Measurements from ENCODE around the gene MED27. TPM values are rescaled to one million over a fixed set of nuclear protein-coding genes. Genes with fewer than 3 reads are reported as not detected.

Gene MED27
- total RNA-seq, 1 experiment from 2014 or later: 38.4 TPM

DNA sequence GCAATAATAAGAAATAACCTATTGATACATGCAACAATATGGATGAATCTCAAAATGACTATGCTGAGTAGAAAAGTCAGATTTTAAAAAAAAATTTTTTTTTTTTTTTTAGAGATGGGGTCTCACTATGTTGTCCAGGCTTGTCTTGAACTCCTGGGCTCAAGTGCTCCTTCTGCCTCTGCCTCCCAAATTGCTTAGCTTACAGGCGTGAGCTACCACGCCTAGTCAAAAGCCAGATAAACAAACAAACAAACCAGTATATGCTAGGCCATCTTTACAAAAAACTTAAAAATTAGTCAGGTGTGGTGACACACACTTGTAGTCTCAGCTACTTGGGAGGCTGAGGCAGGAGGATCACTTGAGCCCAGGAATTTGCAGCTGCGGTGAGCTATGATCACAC is 79.0 kb downstream of the MED27 start:
- DNase-seq: no peak
- Histone ChIP-seq H3K36me3 (ENCODE audit: low read depth, low read length) (peaks cover 4% of the 10 kb centered on the region), H3K4me3 (ENCODE audit: low read length) (no peak overlapping the region), H3F3A (ENCODE audit: low read length, unreplicated experiment) (no peaks in the 10 kb centered on the region), H3K9me2 (replicated peaks; ENCODE audit: low read length) (no peaks in the 10 kb centered on the region), H2AFZ (ENCODE audit: low read length) (no peak overlapping the region), H3K9ac (ENCODE audit: low read length) (no peak overlapping the region; the same call in 1 of the 2 replicates), H3K27me3 (ENCODE audit: low read length) (no peaks in the 10 kb centered on the region), H4K20me1 (ENCODE audit: low read length) (no peaks in the 10 kb centered on the region), H3K9me3 (ENCODE audit: low read length) (no peaks in the 10 kb centered on the region), H3K27ac (ENCODE audit: low read length) (peak overlapping the region; percentile 85), H3K4me1 (ENCODE audit: insufficient read depth, low read length) (peaks cover 17% of the 10 kb centered on the region), H3K79me2 (ENCODE audit: low read length) (peaks cover 52% of the 10 kb centered on the region), H3K4me2 (ENCODE audit: low read length) (peak overlapping the region; percentile 37; the same call in 1 of the 2 replicates)
- POLR2A ChIA-PET (ENCODE audit: unreplicated experiment): no interaction called here
- no TSS peak for BruUV-seq (replicated peaks)
- CTCF ChIA-PET: interaction anchor here (0.6 kb wide), 1 partner anchor 18 kb away, joined by 12 read pairs; no protein-coding TSS in a partner anchor
- intact Hi-C loops (cut with micrococcal nuclease): no loop called here
- no peak for ATAC-seq
- TF ChIP-seq EZH2 (IDR thresholded peaks at IDR 0.05; ENCODE audit: low read length, unreplicated experiment): no peak
- no peak for TF ChIP-seq EZH2phosphoT487 (IDR thresholded peaks at IDR 0.05; ENCODE audit: borderline replicate concordance, low read length)
- TF ChIP-seq, protein P1, sequence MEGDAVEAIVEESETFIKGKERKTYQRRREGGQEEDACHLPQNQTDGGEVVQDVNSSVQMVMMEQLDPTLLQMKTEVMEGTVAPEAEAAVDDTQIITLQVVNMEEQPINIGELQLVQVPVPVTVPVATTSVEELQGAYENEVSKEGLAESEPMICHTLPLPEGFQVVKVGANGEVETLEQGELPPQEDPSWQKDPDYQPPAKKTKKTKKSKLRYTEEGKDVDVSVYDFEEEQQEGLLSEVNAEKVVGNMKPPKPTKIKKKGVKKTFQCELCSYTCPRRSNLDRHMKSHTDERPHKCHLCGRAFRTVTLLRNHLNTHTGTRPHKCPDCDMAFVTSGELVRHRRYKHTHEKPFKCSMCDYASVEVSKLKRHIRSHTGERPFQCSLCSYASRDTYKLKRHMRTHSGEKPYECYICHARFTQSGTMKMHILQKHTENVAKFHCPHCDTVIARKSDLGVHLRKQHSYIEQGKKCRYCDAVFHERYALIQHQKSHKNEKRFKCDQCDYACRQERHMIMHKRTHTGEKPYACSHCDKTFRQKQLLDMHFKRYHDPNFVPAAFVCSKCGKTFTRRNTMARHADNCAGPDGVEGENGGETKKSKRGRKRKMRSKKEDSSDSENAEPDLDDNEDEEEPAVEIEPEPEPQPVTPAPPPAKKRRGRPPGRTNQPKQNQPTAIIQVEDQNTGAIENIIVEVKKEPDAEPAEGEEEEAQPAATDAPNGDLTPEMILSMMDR (conservative IDR thresholded peaks at IDR 0.05; ENCODE audit: low read depth, low read length): no peak

DNA sequence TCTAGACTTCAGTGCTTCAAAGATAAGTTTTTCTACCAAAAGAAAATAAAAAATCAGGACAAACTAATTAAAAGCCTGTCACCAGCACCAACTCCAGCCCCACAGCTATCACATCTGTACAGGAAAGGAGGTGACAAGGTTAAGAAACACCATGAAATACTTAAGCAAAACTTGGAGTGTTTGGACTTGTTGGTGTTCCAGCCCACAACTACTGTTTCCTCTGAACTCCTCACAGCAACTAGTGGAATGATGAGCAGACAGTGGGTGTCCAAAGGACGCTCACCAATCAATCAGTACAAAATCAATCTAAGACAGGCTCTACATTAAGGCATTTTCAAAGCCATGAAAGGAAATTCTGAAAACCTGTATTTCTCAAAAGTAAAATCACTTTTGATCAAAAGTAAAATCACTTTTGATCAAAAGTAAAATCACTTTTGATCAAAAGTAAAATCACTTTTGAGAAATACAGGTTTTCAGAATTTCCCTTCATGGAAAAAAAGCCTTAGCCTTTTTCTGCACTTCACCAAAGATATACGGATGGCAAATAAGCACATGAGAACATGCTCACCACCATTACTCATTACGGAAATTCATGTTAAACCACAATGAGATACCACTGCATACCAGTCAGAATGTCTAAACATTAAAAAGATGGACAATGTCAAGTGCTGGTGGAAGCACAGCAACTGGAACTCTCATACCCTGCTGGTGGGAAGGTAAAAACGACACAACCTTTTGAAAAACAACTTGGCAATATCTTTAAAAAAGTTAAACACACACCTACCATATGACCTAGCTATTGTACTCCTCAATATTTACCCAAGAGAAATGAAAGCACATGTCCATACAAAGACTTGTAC is 79.7 kb downstream of the MED27 start:
- TF ChIP-seq, protein P1 (conservative IDR thresholded peaks at IDR 0.05; ENCODE audit: low read depth, low read length): peak; percentile 31; the same call in 1 of the 2 replicates
- no peak for TF ChIP-seq EZH2 (IDR thresholded peaks at IDR 0.05; ENCODE audit: low read length, unreplicated experiment)
- TF ChIP-seq EZH2phosphoT487 (IDR thresholded peaks at IDR 0.05; ENCODE audit: borderline replicate concordance, low read length): no peak
- no peaks in the 10 kb centered on the region for H3K27me3 ChIP-seq (ENCODE audit: low read length)
- H3K4me2 ChIP-seq (ENCODE audit: low read length): peak overlapping the region; percentile 37
- H3K4me3 ChIP-seq (ENCODE audit: low read length): no peak overlapping the region
- intact Hi-C loops (cut with micrococcal nuclease): no loop called here
- H3K9me2 ChIP-seq (replicated peaks; ENCODE audit: low read length): no peaks in the 10 kb centered on the region
- H3K27ac ChIP-seq (ENCODE audit: low read length): peak overlapping the region; percentile 85
- no peaks in the 10 kb centered on the region for H3F3A ChIP-seq (ENCODE audit: low read length, unreplicated experiment)
- H3K9me3 ChIP-seq (ENCODE audit: low read length): no peaks in the 10 kb centered on the region
- BruUV-seq (replicated peaks): no TSS peak
- peak overlapping the region; percentile 63 for H3K9ac ChIP-seq (ENCODE audit: low read length)
- H2AFZ ChIP-seq (ENCODE audit: low read length): no peak overlapping the region
- peaks cover 24% of the 10 kb centered on the region for H3K4me1 ChIP-seq (ENCODE audit: insufficient read depth, low read length)
- POLR2A ChIA-PET (ENCODE audit: unreplicated experiment): no interaction called here
- DNase-seq: peak; percentile 77
- ATAC-seq: peak; percentile 87
- no peaks in the 10 kb centered on the region for H4K20me1 ChIP-seq (ENCODE audit: low read length)
- CTCF ChIA-PET: no interaction called here
- H3K36me3 ChIP-seq (ENCODE audit: low read depth, low read length): peaks cover 4% of the 10 kb centered on the region
- H3K79me2 ChIP-seq (ENCODE audit: low read length): peaks cover 49% of the 10 kb centered on the region

DNA sequence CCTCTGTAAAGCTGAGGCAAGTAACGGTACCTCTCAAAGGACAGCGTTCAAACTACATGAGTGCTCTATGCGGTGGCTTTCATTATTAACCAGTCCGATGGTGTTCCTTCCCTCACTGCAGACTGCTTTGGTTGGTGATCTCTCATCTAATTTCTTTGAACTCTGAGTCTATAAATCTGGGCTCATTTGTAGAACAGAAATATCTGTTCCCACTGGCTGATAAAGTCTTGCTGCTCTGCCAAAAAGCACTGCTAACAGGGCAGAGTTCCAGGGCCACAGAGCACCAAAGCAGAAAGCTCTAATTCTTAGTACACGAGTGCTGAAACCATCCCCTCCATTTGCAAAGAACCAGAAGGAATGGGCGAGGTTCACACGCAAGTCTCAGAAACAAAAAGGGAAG is 81.9 kb downstream of the MED27 start:
- Histone ChIP-seq H3F3A (ENCODE audit: low read length, unreplicated experiment) (no peaks in the 10 kb centered on the region), H3K27me3 (ENCODE audit: low read length) (no peaks in the 10 kb centered on the region), H3K36me3 (ENCODE audit: low read depth, low read length) (peaks cover 4% of the 10 kb centered on the region), H3K79me2 (ENCODE audit: low read length) (peaks cover 39% of the 10 kb centered on the region), H4K20me1 (ENCODE audit: low read length) (no peaks in the 10 kb centered on the region), H3K9me3 (ENCODE audit: low read length) (no peaks in the 10 kb centered on the region), H3K27ac (ENCODE audit: low read length) (no peak overlapping the region), H2AFZ (ENCODE audit: low read length) (no peak overlapping the region), H3K9ac (ENCODE audit: low read length) (no peak overlapping the region), H3K4me1 (ENCODE audit: insufficient read depth, low read length) (peaks cover 27% of the 10 kb centered on the region), H3K9me2 (replicated peaks; ENCODE audit: low read length) (no peaks in the 10 kb centered on the region), H3K4me3 (ENCODE audit: low read length) (no peak overlapping the region), H3K4me2 (ENCODE audit: low read length) (no peak overlapping the region)
- ChIA-PET POLR2A (ENCODE audit: unreplicated experiment) (no interaction called here), CTCF (no interaction called here)
- TF ChIP-seq, protein P1 (conservative IDR thresholded peaks at IDR 0.05; ENCODE audit: low read depth, low read length): no peak
- no peak for TF ChIP-seq EZH2 (IDR thresholded peaks at IDR 0.05; ENCODE audit: low read length, unreplicated experiment)
- TF ChIP-seq EZH2phosphoT487 (IDR thresholded peaks at IDR 0.05; ENCODE audit: borderline replicate concordance, low read length): no peak
- no peak for ATAC-seq
- DNase-seq: no peak
- BruUV-seq (replicated peaks): no TSS peak
- intact Hi-C loops (cut with micrococcal nuclease): no loop called here
